Endothelial cell of umbilical vein (primary cell): ENCODE measurements around the gene CEP170. TPM values are rescaled to one million over a fixed set of nuclear protein-coding genes. Genes with fewer than 3 reads are reported as not detected.
"Not testable (repeated sequence)": the region's sequence is repeated elsewhere in the genome, so short reads cannot be mapped to it uniquely, and the experiment has no call there.

Experiments used
- BruUV-seq: library from RNA; stranded (reverse); fragments of 400-500 nt; replicated peaks from 2 replicates; lab custom pipeline; 2021; lab: Mats Ljungman, UMichigan
- CTCF ChIA-PET: fragments of 300-600, 350-600 bp; sonication (Branson Sonifier 250); formaldehyde crosslinking; loops from one replicate; lab custom pipeline; 2021; ENCODE audit warnings: antibody characterized with exemption, inconsistent platforms; lab: Charles Lee
- POLR2A ChIA-PET: fragments of 300-600, 350-600 bp; sonication (Branson Sonifier 250); formaldehyde crosslinking; loops from one replicate; lab custom pipeline; 2021; ENCODE audit warnings: antibody characterized with exemption, inconsistent platforms; lab: Charles Lee
- DNase-seq: peaks from one replicate; pipeline ENCODE4 v3.0.0-alpha.2; 2011; ENCODE audit warnings: low read depth, low spot score
- FAIRE-seq: peaks from 2 replicates; lab custom pipeline; 2011; peaks lifted over from hg19 to GRCh38; lab: Jason Lieb, UNC
- H2AFZ ChIP-seq: 2 replicates; pipeline ENCODE4 v1.6.0; 2012; ENCODE audit warnings: low read depth, low read length, control low read depth, inconsistent platforms
- H3K27ac ChIP-seq: 2 replicates; pipeline ENCODE4 v1.5.1; 2011; ENCODE audit warnings: low read depth, mild to moderate bottlenecking, control low read depth, low read length, moderate library complexity; ENCODE audit not compliant: insufficient read depth
- H3K27me3 ChIP-seq, 2 experiments: 2 replicates each; pipeline versions ENCODE4 v1.6.0 to v1.6.1; 2011; ENCODE audit warnings: low read length in 2 of 2, mixed read lengths in 1 of 2; ENCODE audit not compliant: control insufficient read depth in 2 of 2, insufficient read depth in 2 of 2
- H3K36me3 ChIP-seq, 2 experiments: 2 replicates in 1 of 2; 3 replicates in 1 of 2; pipeline ENCODE4 v1.5.1; 2011; ENCODE audit warnings: low read length in 2 of 2, mild to moderate bottlenecking in 1 of 2, moderate library complexity in 1 of 2; ENCODE audit not compliant: control insufficient read depth in 2 of 2, insufficient read depth in 2 of 2; ENCODE audit errors: extremely low read depth in 1 of 2
- H3K4me1 ChIP-seq: 3 replicates; pipeline ENCODE4 v1.5.1; 2011; ENCODE audit warnings: mild to moderate bottlenecking, low read length; ENCODE audit not compliant: control insufficient read depth, insufficient read depth; ENCODE audit errors: extremely low read depth
- H3K4me2 ChIP-seq: 2 replicates; pipeline ENCODE4 v1.6.1; 2011; ENCODE audit warnings: low read length, control low read depth, mixed read lengths; ENCODE audit not compliant: insufficient read depth
- H3K4me3 ChIP-seq, 3 experiments: fragments of 200-600 bp in 1 of 3; sonication (generic), shearing (Covaris generic) in 1 of 3; replicated peaks in 1 of 3; 2 replicates each; pipeline ENCODE4 v1.5.1; 2011 to 2016; ENCODE audit warnings: control low read depth in 3 of 3, low read length in 3 of 3, mild to moderate bottlenecking in 2 of 3, inconsistent platforms in 1 of 3, low read depth in 1 of 3, moderate library complexity in 1 of 3; ENCODE audit not compliant: insufficient read depth in 1 of 3
- H3K79me2 ChIP-seq: 2 replicates; pipeline ENCODE4 v1.6.0; 2012; ENCODE audit warnings: low read length, inconsistent platforms; ENCODE audit not compliant: control insufficient read depth, insufficient read depth
- H3K9ac ChIP-seq: replicated peaks from 2 replicates; pipeline ENCODE3; 2011; ENCODE audit warnings: low read length, control low read depth; ENCODE audit not compliant: insufficient read depth; ENCODE audit errors: extremely low read depth
- H3K9me1 ChIP-seq: replicated peaks from 3 replicates; pipeline ENCODE4 v1.6.0; 2011; ENCODE audit warnings: mild to moderate bottlenecking, low read length; ENCODE audit not compliant: control insufficient read depth, insufficient read depth; ENCODE audit errors: extremely low read depth
- H3K9me3 ChIP-seq: replicated peaks from 2 replicates; pipeline ENCODE4 v1.5.1; 2012; ENCODE audit warnings: low read length, inconsistent platforms; ENCODE audit not compliant: control insufficient read depth, insufficient read depth
- H4K20me1 ChIP-seq: replicated peaks from 2 replicates; pipeline ENCODE3; 2011; ENCODE audit warnings: mild to moderate bottlenecking, low read length; ENCODE audit not compliant: control insufficient read depth, insufficient read depth; ENCODE audit errors: extremely low read depth
- dilution Hi-C: fragments of 300-500 bp; cut with MboI; formaldehyde crosslinking; loops from one replicate; pipeline ENCODE4 v1.15.0; 2019; ENCODE audit warnings: low sequenced_read_pairs; ENCODE audit not compliant: extremely low pct_ligation_motif_present
- intact Hi-C: fragments of 100-400 bp; cut with micrococcal nuclease; formaldehyde crosslinking; loops from one replicate; pipeline ENCODE4 v1.10.0; 2022
- polyA plus RNA-seq, 4 experiments: library from polyadenylated mRNA; depleted of rRNA in 3 of 4; stranded (reverse) in 3 of 4; unstranded in 1 of 4; fragments of >200 nt; gene quantifications; 2 replicates each; pipeline versions ENCODE4 v1.2.1 to v1.2.3, GENCODE V29; 2011 to 2012; ENCODE audit warnings: missing spikeins in 1 of 4
- total RNA-seq: library from RNA; stranded (reverse); gene quantifications from 2 replicates; pipeline ENCODE4 v1.2.3, GENCODE V29; 2021

Gene CEP170
- total and polyA plus RNA-seq, 2 donors (not counting 3 experiments of a cell fraction or from before 2014, with no cell fraction given): 49.6 to 225 TPM

DNA sequence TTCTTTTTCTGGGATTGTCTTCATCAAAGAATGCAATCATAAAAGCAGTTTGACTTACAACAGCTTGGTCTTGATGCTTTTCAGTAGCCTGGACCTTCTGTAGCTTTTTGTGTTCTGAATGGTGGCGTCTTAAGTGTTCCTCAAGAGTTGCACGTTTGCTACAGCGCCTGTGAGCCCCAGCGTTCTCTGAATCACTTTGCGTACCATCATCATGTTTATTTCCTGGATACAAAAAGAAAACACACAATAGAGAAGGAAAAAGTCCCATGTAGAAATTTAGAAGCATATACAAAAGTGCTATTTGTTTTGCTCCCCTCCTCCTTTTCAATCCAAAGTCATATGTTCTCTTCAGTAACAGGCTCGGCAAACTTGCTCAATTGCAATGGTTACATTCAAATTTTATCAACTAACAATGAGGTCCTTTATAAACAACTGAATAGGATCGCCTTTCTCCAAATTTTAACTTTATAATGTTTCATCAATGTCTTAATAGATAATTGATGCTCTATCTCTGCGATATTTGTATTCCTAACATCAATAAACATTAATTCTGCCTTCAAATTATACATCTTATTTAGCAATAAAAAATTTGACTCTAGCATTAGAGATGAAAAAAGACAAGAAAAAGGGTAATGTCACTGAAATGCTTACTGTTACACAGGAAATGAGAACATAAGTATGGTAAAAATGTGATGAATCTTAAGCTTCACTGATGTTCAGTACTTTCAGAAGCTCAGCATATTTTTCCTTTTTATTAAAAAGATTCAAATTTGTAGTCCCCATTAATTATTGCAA lies 68.7 kb downstream of the CEP170 start:
- FAIRE-seq, dilution Hi-C loops, H3K4me2 ChIP-seq, H3K4me1 ChIP-seq, intact Hi-C loops, BruUV-seq, CTCF ChIA-PET, H3K4me3 ChIP-seq, H2AFZ ChIP-seq, H3K9ac ChIP-seq, H3K9me3 ChIP-seq, H3K36me3 ChIP-seq, H3K27me3 ChIP-seq, H3K27ac ChIP-seq, DNase-seq, POLR2A ChIA-PET, H3K9me1 ChIP-seq, H4K20me1 ChIP-seq: not testable (repeated sequence)
- peaks cover 41% of the 10 kb centered on the region for H3K79me2 ChIP-seq

DNA sequence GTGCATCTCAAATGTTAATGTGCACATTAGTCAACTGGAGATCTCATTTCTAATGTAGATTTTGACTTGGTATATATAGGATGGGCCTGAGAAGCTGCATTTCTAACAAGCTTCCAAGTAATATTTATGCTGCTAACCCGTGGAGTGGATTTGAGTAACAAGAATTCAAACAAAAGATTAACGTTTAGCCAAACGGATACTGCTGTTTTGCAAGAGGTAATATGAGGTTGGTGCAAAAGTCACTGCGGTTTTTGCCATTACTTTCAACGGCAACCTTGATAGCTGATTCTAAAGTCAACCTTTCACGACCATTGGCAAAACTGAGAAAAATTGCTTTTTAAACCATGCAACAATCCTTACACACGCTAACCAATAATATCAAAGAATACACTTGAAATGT lies 70.3 kb downstream of the CEP170 start:
- H3K9me1 ChIP-seq, FAIRE-seq, H3K9ac ChIP-seq, H2AFZ ChIP-seq, CTCF ChIA-PET, intact Hi-C loops, DNase-seq, H3K36me3 ChIP-seq, H3K4me2 ChIP-seq, H3K27me3 ChIP-seq, H3K9me3 ChIP-seq, H4K20me1 ChIP-seq, H3K4me3 ChIP-seq, H3K27ac ChIP-seq, BruUV-seq, POLR2A ChIA-PET, H3K4me1 ChIP-seq, dilution Hi-C loops: not testable (repeated sequence)
- H3K79me2 ChIP-seq: peaks cover 53% of the 10 kb centered on the region

- H3K4me3 ChIP-seq, FAIRE-seq, CTCF ChIA-PET, DNase-seq, H3K27me3 ChIP-seq, H2AFZ ChIP-seq, H3K36me3 ChIP-seq, H3K4me1 ChIP-seq, dilution Hi-C loops, H3K27ac ChIP-seq, H3K9me1 ChIP-seq, H4K20me1 ChIP-seq, H3K9me3 ChIP-seq, intact Hi-C loops, H3K4me2 ChIP-seq, H3K9ac ChIP-seq, BruUV-seq, POLR2A ChIA-PET: not testable (repeated sequence)
- H3K79me2 ChIP-seq: peaks cover 55% of the 10 kb centered on the region
These were observed 71.4 kb downstream of the CEP170 start for GRCh38 chr1:243183661-243184060.

DNA sequence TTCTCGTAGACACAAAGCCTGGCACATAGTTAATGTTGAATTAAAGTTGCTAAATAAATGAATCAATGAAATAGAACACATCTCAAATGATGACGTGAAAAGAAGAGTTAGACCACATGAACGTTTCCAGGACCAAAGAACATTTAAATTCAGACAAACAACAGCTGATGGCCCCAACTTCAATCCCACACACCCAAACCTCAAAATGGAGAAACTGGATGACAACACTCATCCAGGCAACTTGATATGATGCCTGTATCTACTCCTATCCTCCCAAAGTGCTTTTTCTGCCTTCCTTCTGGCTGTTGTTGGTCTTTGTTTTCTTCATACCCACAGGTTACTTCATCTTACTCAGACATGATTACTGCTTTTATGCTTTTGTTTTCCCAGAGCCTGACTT lies 71.9 kb downstream of the CEP170 start:
- intact Hi-C loops, H3K27ac ChIP-seq, H3K4me3 ChIP-seq, FAIRE-seq, POLR2A ChIA-PET, CTCF ChIA-PET, H3K4me1 ChIP-seq, H2AFZ ChIP-seq, DNase-seq, H3K9me1 ChIP-seq, dilution Hi-C loops, H3K9me3 ChIP-seq, H3K4me2 ChIP-seq, BruUV-seq, H3K9ac ChIP-seq, H3K27me3 ChIP-seq, H4K20me1 ChIP-seq, H3K36me3 ChIP-seq: not testable (repeated sequence)
- peaks cover 57% of the 10 kb centered on the region for H3K79me2 ChIP-seq
